ENCODE data around the gene BMPR1B.

The BMPR1B gene

GRCh38 chr4:95191537-95191936 is 433.8 kb downstream of the BMPR1B start:
- no peaks in the 10 kb centered on the region for H3K27me3 ChIP-seq (replicated peaks in 2 of 5; ENCODE audit: control insufficient read depth in 4 of 5, insufficient read depth in 5 of 5, low read length in 4 of 5)
- H3K9me3 ChIP-seq (ENCODE audit: control extremely low read depth in 1 of 5, control insufficient read depth in 4 of 5, insufficient read depth in 2 of 5, low read depth in 1 of 5, low read length in 4 of 5): peaks cover 0 to 3% (median 0%) of the 10 kb centered on the region in 5 experiments
- H3K4me1 ChIP-seq (ENCODE audit: control extremely low read depth in 1 of 4, control insufficient read depth in 4 of 4, insufficient read depth in 4 of 4, low read length in 3 of 4): no peaks in the 10 kb centered on the region
- DNase-seq: no peak
- H3K4me3 ChIP-seq (ENCODE audit: control insufficient read depth in 1 of 7, extremely low read depth in 1 of 7, insufficient read depth in 4 of 7, low read depth in 2 of 7, low read length in 6 of 7): no peak overlapping the region
- no peaks in the 10 kb centered on the region for H3K36me3 ChIP-seq (ENCODE audit: control insufficient read depth in 4 of 4, insufficient read depth in 4 of 4, low read length in 3 of 4)
- ChIA-PET CTCF (no interaction called here), POLR2A (no interaction called here)
- no peak overlapping the region for H3K27ac ChIP-seq (ENCODE audit: insufficient read depth in 1 of 2, low read depth in 1 of 2, low read length in 2 of 2, poor library complexity in 1 of 2, severe bottlenecking in 2 of 2)
- 100% methylated on average over 3 of the region's 3 CpGs for WGBS (ENCODE audit: insufficient coverage)

- POLR2A ChIA-PET: no interaction called here
- WGBS (ENCODE audit: insufficient coverage): 91% methylated on average over 22 of the region's 22 CpGs
Measured at GRCh38 chr4:95193391-95194224, 435.9 kb downstream of the BMPR1B start.

DNA sequence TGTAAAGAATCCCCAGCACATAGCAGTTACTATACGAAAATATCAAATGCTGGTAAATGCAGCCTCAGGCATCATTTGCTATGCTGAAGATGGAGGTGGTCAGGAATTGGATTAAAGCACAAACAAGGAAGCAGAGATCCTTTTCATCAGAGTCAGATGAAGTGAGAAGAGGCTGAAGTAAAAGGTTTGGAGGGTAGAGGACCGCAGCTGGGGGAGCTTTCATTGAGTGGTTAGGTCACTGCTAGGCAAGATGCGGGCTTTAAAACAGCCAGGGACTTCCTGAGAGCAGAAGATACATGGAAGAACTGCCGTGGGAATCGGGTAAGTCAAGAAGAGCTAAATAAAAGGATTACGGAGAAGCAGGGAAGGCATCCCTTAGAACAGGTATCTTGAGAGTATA is 439.6 kb downstream of the BMPR1B start:
- no peaks in the 10 kb centered on the region for H3K9me3 ChIP-seq (ENCODE audit: control extremely low read depth in 1 of 5, control insufficient read depth in 4 of 5, insufficient read depth in 2 of 5, low read depth in 1 of 5, low read length in 4 of 5)
- H3K36me3 ChIP-seq (ENCODE audit: control insufficient read depth in 4 of 4, insufficient read depth in 4 of 4, low read length in 3 of 4): no peaks in the 10 kb centered on the region
- 50% methylated on average over 2 of the region's 6 CpGs for WGBS (ENCODE audit: insufficient coverage)
- CTCF ChIA-PET: no interaction called here
- H3K4me1 ChIP-seq (ENCODE audit: control extremely low read depth in 1 of 4, control insufficient read depth in 4 of 4, insufficient read depth in 4 of 4, low read length in 3 of 4): no peaks in the 10 kb centered on the region
- no peaks in the 10 kb centered on the region for H3K27me3 ChIP-seq (replicated peaks in 2 of 5; ENCODE audit: control insufficient read depth in 4 of 5, insufficient read depth in 5 of 5, low read length in 4 of 5)
- H3K27ac ChIP-seq (ENCODE audit: insufficient read depth in 1 of 2, low read depth in 1 of 2, low read length in 2 of 2, poor library complexity in 1 of 2, severe bottlenecking in 2 of 2): no peak overlapping the region
- POLR2A ChIA-PET: interaction anchor here (0.6 kb wide), 1 partner anchor 1246 kb away, joined by 4 read pairs; no protein-coding TSS in a partner anchor
- H3K4me3 ChIP-seq (ENCODE audit: control insufficient read depth in 1 of 7, extremely low read depth in 1 of 7, insufficient read depth in 4 of 7, low read depth in 2 of 7, low read length in 6 of 7): no peak overlapping the region
- DNase-seq: no peak

More at GRCh38 chr4:95193391-95194224, 435.9 kb downstream of the BMPR1B start:
- no peak overlapping the region for H3K4me3 ChIP-seq (ENCODE audit: control insufficient read depth in 1 of 7, extremely low read depth in 1 of 7, insufficient read depth in 4 of 7, low read depth in 2 of 7, low read length in 6 of 7)
- no peaks in the 10 kb centered on the region for H3K36me3 ChIP-seq (ENCODE audit: control insufficient read depth in 4 of 4, insufficient read depth in 4 of 4, low read length in 3 of 4)
- H3K27me3 ChIP-seq (replicated peaks in 2 of 5; ENCODE audit: control insufficient read depth in 4 of 5, insufficient read depth in 5 of 5, low read length in 4 of 5): no peaks in the 10 kb centered on the region
- no peak overlapping the region for H3K27ac ChIP-seq (ENCODE audit: insufficient read depth in 1 of 2, low read depth in 1 of 2, low read length in 2 of 2, poor library complexity in 1 of 2, severe bottlenecking in 2 of 2)
- H3K4me1 ChIP-seq (ENCODE audit: control extremely low read depth in 1 of 4, control insufficient read depth in 4 of 4, insufficient read depth in 4 of 4, low read length in 3 of 4): no peaks in the 10 kb centered on the region
- DNase-seq: no peak
- CTCF ChIA-PET: no interaction called here
- H3K9me3 ChIP-seq (ENCODE audit: control extremely low read depth in 1 of 5, control insufficient read depth in 4 of 5, insufficient read depth in 2 of 5, low read depth in 1 of 5, low read length in 4 of 5): peaks cover 0 to 3% (median 0%) of the 10 kb centered on the region in 5 experiments

DNA sequence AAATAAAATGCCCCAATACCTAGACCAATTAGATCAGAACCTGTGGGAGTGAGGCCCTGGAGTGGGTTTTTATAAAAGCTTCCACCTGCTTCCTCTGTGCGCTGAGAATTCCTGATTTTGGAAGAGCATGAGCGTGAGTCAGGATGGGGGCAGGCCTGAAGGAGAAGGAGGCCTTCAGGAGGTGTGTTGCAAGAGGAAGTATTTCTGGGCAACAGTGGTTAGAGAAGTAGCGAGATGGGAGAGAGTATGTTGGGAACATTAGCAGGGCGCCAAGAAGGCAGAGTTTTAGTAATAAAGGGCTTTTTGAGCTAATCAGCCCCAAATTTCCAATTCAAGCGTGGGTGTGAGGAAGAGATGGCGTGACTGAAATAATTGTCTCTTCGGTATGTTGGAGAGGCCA is 441.2 kb downstream of the BMPR1B start:
- CTCF ChIA-PET: no interaction called here

GRCh38 chr4:95204267-95204844 is 446.6 kb downstream of the BMPR1B start:
- no peaks in the 10 kb centered on the region for H3K9me3 ChIP-seq (ENCODE audit: control extremely low read depth in 1 of 5, control insufficient read depth in 4 of 5, insufficient read depth in 2 of 5, low read depth in 1 of 5, low read length in 4 of 5)
- no peaks in the 10 kb centered on the region for H3K36me3 ChIP-seq (ENCODE audit: control insufficient read depth in 4 of 4, insufficient read depth in 4 of 4, low read length in 3 of 4)
- ChIA-PET CTCF (interaction anchor here (2.5 kb wide), 1 partner anchor 10 kb away, joined by 6 read pairs; no protein-coding TSS in a partner anchor), POLR2A (no interaction called here)
- H3K4me3 ChIP-seq (ENCODE audit: control insufficient read depth in 1 of 7, extremely low read depth in 1 of 7, insufficient read depth in 4 of 7, low read depth in 2 of 7, low read length in 6 of 7): no peak overlapping the region
- H3K4me1 ChIP-seq (ENCODE audit: control extremely low read depth in 1 of 4, control insufficient read depth in 4 of 4, insufficient read depth in 4 of 4, low read length in 3 of 4): no peaks in the 10 kb centered on the region
- no peaks in the 10 kb centered on the region for H3K27me3 ChIP-seq (replicated peaks in 2 of 5; ENCODE audit: control insufficient read depth in 4 of 5, insufficient read depth in 5 of 5, low read length in 4 of 5)
- H3K27ac ChIP-seq (ENCODE audit: insufficient read depth in 1 of 2, low read depth in 1 of 2, low read length in 2 of 2, poor library complexity in 1 of 2, severe bottlenecking in 2 of 2): no peak overlapping the region
- WGBS (ENCODE audit: insufficient coverage): 97% methylated on average over 8 of the region's 8 CpGs
- no peak for DNase-seq

More for the DNA sequence above, 441.2 kb downstream of the BMPR1B start:
- Histone ChIP-seq H3K4me3 (ENCODE audit: control insufficient read depth in 1 of 7, extremely low read depth in 1 of 7, insufficient read depth in 4 of 7, low read depth in 2 of 7, low read length in 6 of 7) (no peak overlapping the region), H3K36me3 (ENCODE audit: control insufficient read depth in 4 of 4, insufficient read depth in 4 of 4, low read length in 3 of 4) (no peaks in the 10 kb centered on the region), H3K27ac (ENCODE audit: insufficient read depth in 1 of 2, low read depth in 1 of 2, low read length in 2 of 2, poor library complexity in 1 of 2, severe bottlenecking in 2 of 2) (no peak overlapping the region), H3K4me1 (ENCODE audit: control extremely low read depth in 1 of 4, control insufficient read depth in 4 of 4, insufficient read depth in 4 of 4, low read length in 3 of 4) (no peaks in the 10 kb centered on the region), H3K27me3 (replicated peaks in 2 of 5; ENCODE audit: control insufficient read depth in 4 of 5, insufficient read depth in 5 of 5, low read length in 4 of 5) (no peaks in the 10 kb centered on the region), H3K9me3 (ENCODE audit: control extremely low read depth in 1 of 5, control insufficient read depth in 4 of 5, insufficient read depth in 2 of 5, low read depth in 1 of 5, low read length in 4 of 5) (no peaks in the 10 kb centered on the region)
- 95% methylated on average over 7 of the region's 7 CpGs for WGBS (ENCODE audit: insufficient coverage)
- DNase-seq: no peak
- POLR2A ChIA-PET: no interaction called here

DNA sequence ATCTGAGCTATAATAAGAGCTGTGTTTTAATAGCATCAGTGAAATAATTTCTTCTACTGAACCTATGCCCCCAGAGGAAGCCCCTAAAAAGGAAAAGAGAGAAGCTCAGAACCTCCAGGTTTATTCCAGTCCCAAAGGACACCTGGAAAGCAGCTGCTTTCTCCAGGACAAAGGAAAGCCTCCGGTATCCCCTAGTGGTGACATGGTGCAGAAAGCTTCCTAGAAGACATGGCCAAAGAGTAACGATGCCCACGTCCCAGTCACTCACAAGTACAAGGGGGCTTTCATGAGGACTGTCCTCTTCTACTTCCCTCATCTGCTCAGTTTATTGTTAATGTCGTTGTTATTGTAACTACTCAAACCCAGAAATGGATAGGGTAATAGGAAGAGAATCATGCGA is 447.1 kb downstream of the BMPR1B start:
- CTCF ChIA-PET: interaction anchor here (2.5 kb wide), 1 partner anchor 9 kb away, joined by 6 read pairs; no protein-coding TSS in a partner anchor

More for the DNA sequence above, 447.1 kb downstream of the BMPR1B start:
- Histone ChIP-seq H3K27ac (ENCODE audit: insufficient read depth in 1 of 2, low read depth in 1 of 2, low read length in 2 of 2, poor library complexity in 1 of 2, severe bottlenecking in 2 of 2) (no peak overlapping the region), H3K4me1 (ENCODE audit: control extremely low read depth in 1 of 4, control insufficient read depth in 4 of 4, insufficient read depth in 4 of 4, low read length in 3 of 4) (no peaks in the 10 kb centered on the region), H3K27me3 (replicated peaks in 2 of 5; ENCODE audit: control insufficient read depth in 4 of 5, insufficient read depth in 5 of 5, low read length in 4 of 5) (no peaks in the 10 kb centered on the region), H3K4me3 (ENCODE audit: control insufficient read depth in 1 of 7, extremely low read depth in 1 of 7, insufficient read depth in 4 of 7, low read depth in 2 of 7, low read length in 6 of 7) (no peak overlapping the region), H3K36me3 (ENCODE audit: control insufficient read depth in 4 of 4, insufficient read depth in 4 of 4, low read length in 3 of 4) (no peaks in the 10 kb centered on the region), H3K9me3 (ENCODE audit: control extremely low read depth in 1 of 5, control insufficient read depth in 4 of 5, insufficient read depth in 2 of 5, low read depth in 1 of 5, low read length in 4 of 5) (no peaks in the 10 kb centered on the region)
- POLR2A ChIA-PET: no interaction called here
- no peak for DNase-seq
- 75% methylated on average over 4 of the region's 5 CpGs for WGBS (ENCODE audit: insufficient coverage)
